H9 (cell line): ENCODE data around the gene GNB1L. TPM values are rescaled to one million over a fixed set of nuclear protein-coding genes. Genes with fewer than 3 reads are reported as not detected.

Source experiments
- DNase-seq: peaks from one replicate; pipeline ENCODE4 v3.0.0-alpha.2; 2017
- H2AFZ ChIP-seq: one replicate; pipeline ENCODE4 v1.6.1; 2013; ENCODE audit warnings: mild to moderate bottlenecking, low read length, control low read depth, moderate library complexity
- H2AK5ac ChIP-seq: 2 replicates; pipeline ENCODE4 v1.6.1; 2013; ENCODE audit warnings: low read length, control low read depth, mixed read lengths; ENCODE audit not compliant: insufficient read length
- H2BK120ac ChIP-seq: one replicate; pipeline ENCODE4 v1.6.1; 2013; ENCODE audit warnings: low read depth, mild to moderate bottlenecking, low read length, control low read depth, inconsistent platforms; ENCODE audit not compliant: poor library complexity, severe bottlenecking
- H2BK12ac ChIP-seq: 2 replicates; pipeline ENCODE4 v1.6.1; 2013; ENCODE audit warnings: low read length, control low read depth, mixed read lengths, low read depth; ENCODE audit not compliant: insufficient read length
- H2BK15ac ChIP-seq: 2 replicates; pipeline ENCODE4 v1.6.1; 2013; ENCODE audit warnings: low read depth, low read length, control low read depth
- H2BK20ac ChIP-seq: one replicate; pipeline ENCODE4 v1.6.1; 2013; ENCODE audit warnings: low read depth, mild to moderate bottlenecking, low read length, control low read depth, inconsistent platforms; ENCODE audit not compliant: poor library complexity, severe bottlenecking
- H2BK5ac ChIP-seq: 2 replicates; pipeline ENCODE4 v1.6.1; 2013; ENCODE audit warnings: low read length, control low read depth, mixed read lengths; ENCODE audit not compliant: insufficient read length
- H3K14ac ChIP-seq: 2 replicates; pipeline ENCODE4 v1.6.1; 2013; ENCODE audit warnings: low read length, control low read depth; ENCODE audit not compliant: insufficient read depth
- H3K18ac ChIP-seq: 2 replicates; pipeline ENCODE4 v1.6.1; 2013; ENCODE audit warnings: low read depth, mild to moderate bottlenecking, mixed read lengths, low read length, control low read depth; ENCODE audit not compliant: insufficient read length
- H3K23ac ChIP-seq: 2 replicates; pipeline ENCODE4 v1.6.1; 2013; ENCODE audit warnings: low read length, control low read depth, mixed read lengths, low read depth; ENCODE audit not compliant: insufficient read length
- H3K23me2 ChIP-seq: 2 replicates; pipeline ENCODE4 v1.6.1; 2013; ENCODE audit warnings: low read depth, mild to moderate bottlenecking, mixed read lengths, low read length, control low read depth; ENCODE audit not compliant: insufficient read length, poor library complexity, severe bottlenecking
- H3K27ac ChIP-seq: 2 replicates; pipeline ENCODE4 v1.5.1; 2013; ENCODE audit warnings: low read length, control low read depth, mixed read lengths, low read depth; ENCODE audit not compliant: insufficient read length
- H3K27me3 ChIP-seq: 2 replicates; pipeline ENCODE4 v1.6.1; 2013; ENCODE audit warnings: low read length, control low read depth, inconsistent platforms; ENCODE audit not compliant: insufficient read depth
- H3K4ac ChIP-seq: 2 replicates; pipeline ENCODE4 v1.6.1; 2013; ENCODE audit warnings: low read depth, mild to moderate bottlenecking, control low read depth, inconsistent platforms, low read length, moderate library complexity
- H3K4me1 ChIP-seq: 2 replicates; pipeline ENCODE4 v1.6.1; 2013; ENCODE audit warnings: low read length, control low read depth, inconsistent platforms; ENCODE audit not compliant: insufficient read depth
- H3K4me2 ChIP-seq: 2 replicates; pipeline ENCODE4 v1.6.1; 2013; ENCODE audit warnings: low read length, control low read depth, mixed read lengths; ENCODE audit not compliant: insufficient read length, insufficient read depth
- H3K56ac ChIP-seq: 2 replicates; pipeline ENCODE4 v1.6.1; 2013; ENCODE audit warnings: low read depth, mild to moderate bottlenecking, mixed read lengths, low read length, control low read depth; ENCODE audit not compliant: insufficient read length
- H3K79me1 ChIP-seq: 2 replicates; pipeline ENCODE4 v1.6.1; 2013; ENCODE audit warnings: low read depth, mild to moderate bottlenecking, moderate library complexity, low read length, control low read depth, inconsistent platforms; ENCODE audit not compliant: insufficient read depth, poor library complexity, severe bottlenecking
- H3K79me2 ChIP-seq: 2 replicates; pipeline ENCODE4 v1.6.1; 2013; ENCODE audit warnings: low read length, control low read depth, inconsistent platforms; ENCODE audit not compliant: insufficient read depth
- H3K9ac ChIP-seq: 2 replicates; pipeline ENCODE4 v1.6.1; 2013; ENCODE audit warnings: low read length, control low read depth, mixed read lengths; ENCODE audit not compliant: insufficient read length; ENCODE audit errors: extremely low read depth
- H3K9me3 ChIP-seq: one replicate; pipeline ENCODE4 v1.6.1; 2013; ENCODE audit warnings: low read depth, low read length, inconsistent platforms; ENCODE audit not compliant: control insufficient read depth
- H3T11ph ChIP-seq: one replicate; pipeline ENCODE4 v1.6.1; 2013; ENCODE audit warnings: mild to moderate bottlenecking, low read length, control low read depth, inconsistent platforms
- H4K20me1 ChIP-seq: one replicate; pipeline ENCODE4 v1.6.1; 2013; ENCODE audit not compliant: control insufficient read depth, insufficient read length, insufficient read depth
- H4K5ac ChIP-seq: 2 replicates; pipeline ENCODE4 v1.6.1; 2013; ENCODE audit warnings: low read depth, mild to moderate bottlenecking, mixed read lengths, low read length, control low read depth; ENCODE audit not compliant: insufficient read length
- H4K8ac ChIP-seq: replicated peaks from 2 replicates; pipeline ENCODE4 v1.6.1; 2013; ENCODE audit warnings: low read length, control low read depth, mixed read lengths, low read depth; ENCODE audit not compliant: insufficient read length
- H4K91ac ChIP-seq: 2 replicates; pipeline ENCODE4 v1.6.1; 2013; ENCODE audit warnings: low read depth, mild to moderate bottlenecking, moderate library complexity, mixed read lengths, low read length, control low read depth; ENCODE audit not compliant: insufficient read length
- H3K27ac Mint-ChIP-seq, 3 experiments: 2 replicates in 2 of 3; 3 replicates in 1 of 3; pipeline ENCODE4 v1.8.0; 2020 to 2021; ENCODE audit warnings: mixed read lengths in 3 of 3, mild to moderate bottlenecking in 1 of 3, moderate library complexity in 1 of 3
- H3K27me3 Mint-ChIP-seq: 2 replicates; pipeline ENCODE4 v1.8.0; 2021; ENCODE audit warnings: low read depth, mild to moderate bottlenecking, moderate library complexity, mixed read lengths
- H3K36me3 Mint-ChIP-seq, 3 experiments: 2 replicates in 2 of 3; 3 replicates in 1 of 3; pipeline ENCODE4 v1.8.0; 2020 to 2021; ENCODE audit warnings: low read depth in 3 of 3, mixed read lengths in 3 of 3; ENCODE audit not compliant: insufficient read depth in 1 of 3
- H3K4me1 Mint-ChIP-seq, 2 experiments: 2 replicates each; pipeline ENCODE4 v1.8.0; 2020; ENCODE audit warnings: mixed read lengths in 2 of 2
- H3K4me3 Mint-ChIP-seq, 2 experiments: 2 replicates in 1 of 2; 3 replicates in 1 of 2; pipeline ENCODE4 v1.8.0; 2020 to 2021; ENCODE audit warnings: mild to moderate bottlenecking in 2 of 2, mixed read lengths in 2 of 2, moderate library complexity in 1 of 2
- H3K9me3 Mint-ChIP-seq, 2 experiments: 2 replicates in 1 of 2; 3 replicates in 1 of 2; pipeline ENCODE4 v1.8.0; 2020; ENCODE audit warnings: mild to moderate bottlenecking in 2 of 2, mixed read lengths in 2 of 2, moderate library complexity in 1 of 2
- CTCF ChIP-seq: fragments of 200-600 bp; sonication (generic); conservative IDR thresholded peaks from 3 replicates; pipeline ENCODE4 v1.8.0; 2021; ENCODE audit warnings: antibody characterized with exemption, mild to moderate bottlenecking
- WGBS: extraction: QIAGEN DNeasy Blood & Tissue Kit; methylation state at CpG from one replicate; pipeline ENCODE4 v1.1.7; 2013; ENCODE audit warnings: missing lambda C conversion rate, low lambda C conversion rate, mixed read lengths; ENCODE audit not compliant: insufficient read length; ENCODE audit errors: extremely low coverage; 5-methylcytosine and 5-hydroxymethylcytosine counted together
- total RNA-seq: library from RNA; stranded (reverse); gene quantifications from 2 replicates; pipeline ENCODE4 v1.2.1, GENCODE V29; 2021

Gene GNB1L
- total RNA-seq, 1 experiment from 2014 or later, result 22.4 TPM

GRCh38 chr22:19761725-19762567, 92.7 kb downstream of the GNB1L start:
- H3K9me3 Mint-ChIP-seq, result peaks cover 8 to 13% of the 10 kb centered on the region in 2 experiments; a peak in 4 of 5 replicates
- H4K91ac ChIP-seq, result no peak overlapping the region
- no peak for TF ChIP-seq CTCF
- no peak overlapping the region for H2BK5ac ChIP-seq
- WGBS, result no CpG with 5 or more reads among the region's 33 CpGs
- H2BK12ac ChIP-seq, result no peak overlapping the region
- no peak overlapping the region for H3K9ac ChIP-seq
- H3K14ac ChIP-seq, result no peak overlapping the region; the same call in 1 of the 2 replicates
- H4K8ac ChIP-seq, result no peak overlapping the region
- H3K18ac ChIP-seq, result no peak overlapping the region
- H3K79me1 ChIP-seq, result no peaks in the 10 kb centered on the region
- no peak overlapping the region for H3K23ac ChIP-seq
- H3K4me3 Mint-ChIP-seq, result peak overlapping the region; percentile 35 to 71
- H3K79me2 ChIP-seq, result no peaks in the 10 kb centered on the region
- no peak overlapping the region for H3T11ph ChIP-seq
- no peak overlapping the region; the same call in 1 of the 2 replicates for H2BK15ac ChIP-seq
- no peak overlapping the region for H2BK120ac ChIP-seq
- H3K4me1 Mint-ChIP-seq, result peaks cover 20 to 47% of the 10 kb centered on the region in 2 experiments
- H3K23me2 ChIP-seq, result no peaks in the 10 kb centered on the region
- peak overlapping the region; percentile 35 for H3K4me2 ChIP-seq
- no peak for DNase-seq
- no peak overlapping the region for H2AK5ac ChIP-seq
- no peaks in the 10 kb centered on the region; the same call in 1 of the 2 replicates for H3K4me1 ChIP-seq
- peaks cover 3% of the 10 kb centered on the region for H4K20me1 ChIP-seq
- no peak overlapping the region for H2BK20ac ChIP-seq
- H3K56ac ChIP-seq, result no peak overlapping the region
- H3K27me3 Mint-ChIP-seq, result peaks cover 85% of the 10 kb centered on the region
- H4K5ac ChIP-seq, result no peak overlapping the region
- H3K27me3 ChIP-seq, result peaks cover 79% of the 10 kb centered on the region
- H3K27ac Mint-ChIP-seq, result no peak overlapping the region
- H3K4ac ChIP-seq, result no peak overlapping the region
- no peak overlapping the region for H3K27ac ChIP-seq
- peaks cover 0 to 3% (median 0%) of the 10 kb centered on the region in 3 experiments; a peak in 2 of 7 replicates for H3K36me3 Mint-ChIP-seq
- H3K9me3 ChIP-seq, result no peaks in the 10 kb centered on the region
- no peak overlapping the region for H2AFZ ChIP-seq
